DMS53 (cell line): ENCODE data around the gene ITPRIP.

ENCODE experiments used
- DNase-seq: peaks from one replicate; lab custom pipeline; 2025; lab: John Stamatoyannopoulos, UW

Gene ITPRIP

DNA sequence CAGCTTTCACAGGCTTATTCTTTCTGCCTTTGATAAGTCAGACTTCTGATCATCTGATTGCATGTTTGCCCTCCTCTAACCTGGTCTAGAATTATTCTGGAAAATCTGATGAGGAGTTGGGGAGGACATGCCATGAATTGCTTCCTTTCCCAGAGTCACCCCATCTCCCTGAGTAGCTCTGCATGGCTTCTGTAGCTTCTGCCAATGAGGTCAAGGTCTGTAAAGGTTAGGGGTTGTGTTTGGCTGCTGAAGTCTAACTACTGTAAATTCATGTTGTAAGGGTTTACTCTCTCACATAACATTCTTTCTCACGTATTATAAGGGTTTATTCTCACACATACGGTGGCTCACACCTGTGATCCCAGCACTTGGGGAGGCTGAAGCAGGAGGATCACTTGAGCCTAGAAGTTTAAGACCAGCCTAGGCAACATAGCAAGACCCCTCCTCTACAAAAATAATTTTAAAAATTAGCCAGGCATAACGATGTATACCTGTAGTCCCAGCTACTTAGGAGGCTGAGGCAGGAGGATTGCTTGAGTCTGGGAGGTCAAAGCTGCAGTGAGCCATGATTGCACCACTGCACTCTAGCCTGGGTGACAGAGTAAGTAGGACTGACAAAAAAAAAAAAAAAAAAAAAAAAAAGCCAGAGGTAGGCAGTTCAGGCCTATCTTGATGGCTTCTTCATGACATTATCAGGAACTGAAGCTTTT lies 58.6 kb downstream of the ITPRIP start:
- DNase-seq, result no peak

DNA sequence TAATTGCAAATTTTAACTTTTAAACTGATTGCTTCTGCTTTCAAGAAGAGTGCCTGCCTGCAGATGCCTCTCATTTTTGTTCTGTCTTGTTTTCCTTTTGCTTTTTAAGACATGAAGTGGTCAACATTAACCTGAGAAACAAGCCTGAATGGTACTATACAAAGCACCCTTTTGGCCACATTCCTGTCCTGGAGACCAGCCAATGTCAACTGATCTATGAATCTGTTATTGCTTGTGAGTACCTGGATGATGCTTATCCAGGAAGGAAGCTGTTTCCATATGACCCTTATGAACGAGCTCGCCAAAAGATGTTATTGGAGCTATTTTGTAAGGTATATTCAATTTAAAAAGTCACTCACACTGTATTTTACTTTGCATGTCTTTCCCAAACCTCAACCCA lies 60.5 kb downstream of the ITPRIP start:
- peak; percentile 54 for DNase-seq

DNA sequence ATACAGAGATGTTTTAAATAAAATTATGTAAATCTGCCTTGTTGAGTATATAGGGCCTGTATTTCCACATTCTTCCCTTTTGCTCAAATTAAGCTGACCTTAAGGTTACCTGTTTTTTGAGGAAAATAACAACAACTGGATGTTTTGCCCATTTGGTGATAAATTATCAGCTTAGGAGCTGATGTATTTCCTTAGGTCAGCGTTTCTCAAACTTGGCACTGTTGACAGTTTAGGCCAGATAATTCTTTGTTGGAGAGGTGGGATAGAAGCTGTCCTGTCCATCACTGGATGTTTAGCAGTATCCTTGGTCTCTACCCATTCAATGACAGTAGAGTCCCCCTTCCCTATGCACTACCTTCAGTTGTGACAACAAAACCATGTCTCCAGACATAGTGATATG lies 62.1 kb downstream of the ITPRIP start:
- no peak for DNase-seq

DNA sequence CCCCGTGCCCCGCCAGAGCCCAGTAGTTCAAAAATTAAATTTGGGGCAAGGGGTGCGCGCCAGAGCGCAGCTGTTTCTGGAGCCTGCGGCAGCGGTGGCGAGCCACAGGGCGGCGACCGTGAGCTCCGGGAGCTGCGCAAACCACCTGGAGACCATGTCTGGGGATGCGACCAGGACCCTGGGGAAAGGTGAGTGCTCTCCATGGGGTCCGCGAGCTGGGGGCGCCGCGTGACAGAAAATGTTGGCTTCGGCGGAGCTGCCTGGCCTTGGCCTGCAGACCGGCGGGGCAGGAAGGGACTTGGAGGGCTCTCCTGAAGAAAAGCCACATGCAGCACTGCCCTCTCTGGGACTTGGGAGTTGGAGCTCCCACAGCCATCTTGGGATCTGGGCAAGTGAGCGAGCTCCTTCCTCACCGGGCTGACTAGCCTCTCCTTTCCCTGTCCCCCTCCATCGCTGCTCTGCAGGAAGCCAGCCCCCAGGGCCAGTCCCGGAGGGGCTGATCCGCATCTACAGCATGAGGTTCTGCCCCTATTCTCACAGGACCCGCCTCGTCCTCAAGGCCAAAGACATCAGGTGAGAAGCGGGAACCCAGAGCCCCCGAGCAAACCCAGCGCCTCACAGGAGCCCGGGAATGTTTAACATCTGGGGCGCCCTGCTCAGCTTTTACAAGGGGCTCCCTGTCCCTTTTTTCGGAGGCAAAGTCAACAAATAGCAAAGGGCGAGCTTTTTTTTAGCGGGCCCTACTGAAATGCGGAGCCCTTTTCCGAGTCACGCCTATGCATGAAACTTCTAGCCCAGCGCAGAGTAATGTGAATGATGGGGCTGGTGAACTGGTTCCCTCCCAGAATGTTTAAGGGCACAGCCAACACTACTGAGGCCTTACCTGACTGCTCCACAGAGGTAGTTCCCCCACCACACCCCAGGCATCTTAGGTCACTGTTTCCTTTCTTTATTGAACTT lies 63.2 kb downstream of the ITPRIP start:
- peak; percentile 80 for DNase-seq

DNA sequence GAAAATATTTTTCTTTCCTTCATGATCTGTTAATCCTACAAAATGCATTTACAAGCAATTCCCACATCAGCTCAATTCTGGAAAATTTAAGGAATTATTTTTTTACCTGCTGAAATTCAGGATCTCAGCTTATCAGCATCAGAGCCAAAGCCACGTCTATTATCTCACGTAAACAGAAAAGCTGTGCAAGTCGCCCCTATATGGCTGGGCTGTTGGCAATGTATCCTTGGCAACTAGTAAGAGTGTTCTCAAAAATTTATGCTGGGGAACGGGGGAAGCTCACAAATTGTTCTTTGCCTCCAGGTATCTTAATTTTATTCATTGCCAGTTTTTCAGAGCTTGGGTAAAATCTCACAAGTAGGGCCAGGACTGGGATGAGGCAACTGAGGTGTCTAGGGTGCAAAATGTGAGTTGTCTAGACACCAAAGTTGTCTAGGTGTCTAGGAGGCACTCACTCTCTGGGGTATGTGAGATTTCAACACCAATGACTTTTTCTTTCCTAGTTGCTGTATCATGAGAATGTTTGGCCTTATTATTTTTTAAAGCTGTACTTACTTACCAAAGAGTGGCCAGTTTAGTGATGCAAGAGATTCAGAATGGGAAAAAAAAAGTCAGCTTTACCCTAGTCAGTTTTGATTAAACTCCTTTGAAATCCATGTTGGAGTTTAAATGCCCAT lies 64.2 kb downstream of the ITPRIP start:
- DNase-seq, result no peak

DNA sequence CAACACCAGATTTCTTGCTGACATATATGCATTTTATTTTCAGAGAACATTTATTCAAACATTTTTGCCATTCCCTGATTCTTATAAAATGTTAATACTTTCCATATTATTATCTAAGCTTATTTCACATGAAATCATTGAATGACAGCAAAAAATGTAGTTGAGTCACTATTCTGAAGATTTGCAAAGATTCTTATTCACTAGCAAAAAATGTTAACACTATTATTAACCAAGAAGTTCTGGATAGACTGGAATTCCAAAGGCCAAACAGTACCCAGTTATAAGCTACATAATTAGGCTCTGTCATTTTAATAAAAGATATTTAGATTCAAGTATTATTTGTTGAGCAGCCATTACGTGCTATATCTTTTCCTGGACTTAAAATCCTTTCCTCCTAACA lies 65.0 kb downstream of the ITPRIP start:
- no peak for DNase-seq

DNA sequence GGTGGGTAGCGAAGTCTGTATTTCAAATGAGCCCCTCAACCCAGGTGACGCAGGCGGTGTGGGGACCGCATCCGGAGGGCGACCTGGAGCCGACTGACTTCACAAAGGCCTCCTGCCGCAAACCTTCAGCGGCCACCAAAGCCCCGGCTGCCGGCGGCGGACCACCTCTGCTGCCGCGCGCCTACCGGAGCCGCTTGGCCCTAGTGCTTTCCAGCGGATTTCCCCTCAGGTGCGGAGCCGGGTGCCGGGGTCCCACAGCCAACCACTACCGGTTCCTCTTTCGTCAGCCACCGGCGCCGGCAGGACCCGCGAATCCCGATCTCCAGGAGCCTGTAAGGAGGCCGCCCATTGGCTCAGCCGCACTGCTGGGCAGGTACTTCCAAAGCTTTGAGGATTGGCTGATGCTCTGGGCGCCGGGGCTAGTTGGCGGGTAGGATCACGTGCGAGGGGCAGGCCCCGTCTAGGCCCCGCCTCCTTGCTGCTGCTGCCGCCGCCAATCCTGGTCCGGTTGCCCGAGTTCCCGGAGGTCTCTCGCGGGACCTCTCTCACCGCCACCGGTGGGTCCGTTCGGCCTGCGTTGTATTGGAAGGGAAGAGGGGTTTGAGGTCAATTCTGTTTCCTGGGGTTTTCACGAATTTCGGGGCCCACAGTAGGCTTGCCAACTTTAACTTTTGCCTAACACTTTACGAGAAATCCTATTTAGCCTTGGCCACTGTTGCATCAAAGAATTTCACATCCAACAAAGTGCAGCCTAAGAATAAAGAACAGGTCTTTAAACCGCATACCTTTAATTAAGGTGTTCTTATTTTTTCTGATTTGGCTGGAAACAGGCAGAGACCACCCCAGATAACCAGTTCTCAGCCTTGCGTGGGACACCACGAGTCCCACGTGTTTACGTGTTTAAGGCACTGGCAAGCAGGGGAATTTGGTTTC lies 69.3 kb downstream of the ITPRIP start, which contains the start of gene GSTO2:
Gene GSTO2 (plus strand): TSS at position 472 of the 933 bp plus-strand sequence. CDS start 5,732 bp downstream, outside the sequence.
- peak; percentile 99 for DNase-seq

DNA sequence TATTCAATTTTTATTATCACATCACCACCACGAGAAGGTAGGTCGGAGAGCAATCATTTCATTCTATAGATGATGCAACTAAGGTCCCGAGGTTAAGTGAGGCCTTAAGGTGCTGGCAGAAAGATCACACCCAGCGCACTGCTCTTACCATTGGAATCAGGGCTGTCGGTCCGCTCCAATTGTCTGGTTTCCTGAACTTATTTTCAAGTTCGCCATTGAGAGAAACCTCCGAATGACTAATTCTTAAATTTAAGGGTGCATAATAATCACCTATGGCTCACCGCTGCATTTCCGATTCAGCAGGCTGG lies 69.9 kb downstream of the ITPRIP start:
- DNase-seq, result peak; percentile 60

DNA sequence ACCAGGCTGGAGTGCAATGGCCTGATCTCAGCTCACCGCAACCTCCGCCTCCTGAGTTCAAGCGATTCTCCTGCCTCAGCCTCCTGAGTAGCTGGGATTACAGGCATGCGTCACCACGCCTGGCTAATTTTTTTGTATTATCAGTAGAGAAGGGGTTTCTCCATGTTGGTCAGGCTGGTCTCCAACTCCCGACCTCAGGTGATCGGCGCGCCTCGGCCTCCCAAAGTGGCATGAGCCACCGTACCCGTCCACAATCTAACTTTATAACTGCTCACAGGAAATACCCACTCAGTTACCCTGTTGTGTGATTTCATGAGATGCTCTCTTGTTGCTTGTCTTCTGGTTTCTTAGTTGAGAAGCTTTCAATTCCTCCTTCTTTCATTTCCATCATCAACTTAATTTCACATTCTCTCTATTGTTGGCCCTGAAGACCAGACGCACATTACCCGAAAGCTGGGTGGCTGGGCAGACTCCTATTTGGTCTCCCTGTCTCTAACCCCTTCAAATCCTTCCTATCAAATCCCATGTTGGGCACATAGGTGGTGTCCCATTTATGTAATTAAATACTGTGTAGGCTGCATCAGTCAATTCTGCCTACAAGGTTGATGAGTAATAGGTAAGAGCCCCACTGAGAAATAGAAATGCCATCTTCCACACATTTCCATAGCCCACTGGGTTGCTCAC lies 70.4 kb downstream of the ITPRIP start:
- peak; percentile 39 for DNase-seq

DNA sequence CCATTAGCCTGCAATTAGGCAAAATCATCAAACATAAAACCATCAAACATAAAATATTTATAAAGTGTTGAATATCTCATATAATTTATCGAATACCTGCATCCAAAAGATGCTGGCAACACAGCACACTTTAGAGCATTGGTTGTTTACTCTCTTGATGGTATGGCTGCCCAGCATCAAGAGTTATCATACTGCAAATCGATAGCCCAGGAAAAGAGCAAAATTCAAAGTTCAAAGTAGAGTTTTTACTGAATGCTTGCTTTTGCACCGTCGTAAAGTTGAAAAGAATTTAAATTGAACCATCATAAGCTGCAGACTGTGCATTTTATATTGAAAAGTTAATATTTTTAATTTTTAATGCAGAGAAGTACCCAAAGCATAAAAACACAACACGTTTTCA lies 73.5 kb downstream of the ITPRIP start:
- no peak for DNase-seq

DNA sequence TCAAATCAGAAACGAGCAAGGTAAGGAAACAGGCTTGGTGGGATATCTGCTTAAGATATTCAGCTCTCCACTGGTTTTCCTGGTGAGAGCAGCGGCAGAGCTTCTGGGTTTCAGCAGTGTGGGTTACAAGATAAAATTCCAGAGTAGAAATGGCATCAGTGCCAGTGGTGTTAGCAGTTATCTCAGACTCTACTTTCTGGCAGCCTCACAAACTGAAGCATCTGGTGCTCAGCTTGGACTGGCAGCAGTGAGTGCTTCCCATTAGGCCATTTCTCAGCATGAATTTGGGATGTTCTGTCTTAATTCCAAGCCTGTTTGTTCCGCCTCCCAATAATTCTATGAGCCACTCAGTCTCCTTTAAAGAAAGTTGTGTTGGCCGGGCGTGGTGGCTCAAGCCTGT lies 76.2 kb downstream of the ITPRIP start:
- DNase-seq, result no peak

DNA sequence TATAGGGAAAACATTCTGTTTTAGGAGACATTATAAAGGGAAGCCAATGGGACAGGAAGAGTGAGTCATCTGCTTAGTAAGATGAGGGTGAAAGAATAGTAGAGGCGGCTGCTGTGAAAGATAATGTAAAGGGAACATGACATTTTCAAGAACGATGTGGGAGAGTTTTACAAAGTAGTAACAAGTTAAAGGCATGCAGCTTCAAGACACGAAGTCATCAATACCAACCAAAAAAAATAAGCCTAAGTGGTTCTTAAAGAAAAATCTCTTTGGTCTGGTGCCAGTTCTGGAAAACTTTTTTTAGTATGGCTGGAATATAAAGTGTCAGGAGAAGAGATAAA lies 77.5 kb downstream of the ITPRIP start:
- DNase-seq, result no peak

DNA sequence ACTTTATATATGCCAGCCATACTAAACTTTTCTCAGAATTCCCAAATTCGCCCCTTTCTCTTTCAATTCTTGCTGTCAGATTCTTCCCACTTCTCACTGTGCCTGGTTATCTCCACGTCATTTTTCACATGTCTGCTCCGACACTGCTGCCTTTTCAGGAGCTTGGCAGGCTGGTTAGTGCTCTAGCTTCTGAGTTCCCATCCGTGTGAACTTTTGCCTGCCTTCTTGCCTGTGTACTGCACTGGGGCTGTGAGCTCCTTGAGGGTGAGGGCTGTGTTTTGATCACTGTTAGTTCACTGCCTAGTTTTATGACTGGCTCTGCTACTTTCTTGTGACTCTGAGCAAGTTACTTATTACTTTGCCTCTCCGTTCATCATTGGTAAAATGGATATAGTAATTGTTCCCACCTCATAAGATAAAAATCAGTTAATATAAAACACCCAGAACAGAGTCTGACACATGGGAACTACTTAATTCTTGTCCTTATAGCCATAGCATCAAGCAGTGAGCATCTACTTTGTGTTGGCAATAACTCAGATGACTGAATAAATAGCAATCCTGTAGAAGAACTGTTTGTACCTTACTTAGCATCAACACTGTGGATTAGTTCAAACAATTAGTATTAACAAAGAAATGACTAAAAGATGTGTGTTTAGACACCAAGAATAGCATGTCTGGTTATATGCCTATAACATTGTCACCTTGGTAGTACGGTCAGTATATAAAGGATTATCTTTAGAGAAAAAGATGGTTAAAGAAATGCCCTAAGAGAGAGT lies 78.1 kb downstream of the ITPRIP start:
- DNase-seq, result no peak
